GM12878 (cell line): ENCODE data around the gene HES2. TPM values are rescaled to one million over a fixed set of nuclear protein-coding genes. Genes with fewer than 3 reads are reported as not detected.

Experiments used
- ATAC-seq: fragments of 200-7000 bp; cut with Tn5 transposase; 3 replicates; pipeline ENCODE4 v1.9.1; 2020; ENCODE audit warnings: mild to moderate bottlenecking, moderate library complexity
- BruUV-seq: library from RNA; stranded (reverse); fragments of 400-500 nt; replicated peaks from 2 replicates; lab custom pipeline; 2021; lab: Mats Ljungman, UMichigan
- CTCF ChIA-PET: fragments of 300-600 bp; sonication (Branson Sonifier 250); formaldehyde crosslinking; extraction: SDS; loops from one replicate; lab custom pipeline; 2021; ENCODE audit warnings: inconsistent platforms; lab: Yijun Ruan, JAX
- POLR2A ChIA-PET: fragments of 350-600 bp; formaldehyde crosslinking; extraction: SDS; loops from one replicate; lab custom pipeline; 2021; ENCODE audit warnings: inconsistent platforms; lab: Charles Lee
- RAD21 ChIA-PET: fragments of 300-600 bp; sonication (Branson Sonifier 250); formaldehyde crosslinking; loops from one replicate; lab custom pipeline; 2023; ENCODE audit warnings: antibody characterized with exemption; ENCODE audit not compliant: unreplicated experiment; lab: Charles Lee
- SMC1A ChIA-PET: fragments of 300-600 bp; sonication (Branson Sonifier 250); formaldehyde crosslinking; loops from one replicate; lab custom pipeline; 2023; ENCODE audit not compliant: unreplicated experiment, uncharacterized antibody; lab: Charles Lee
- DNase-seq: peaks from one replicate; pipeline ENCODE4 v3.0.0-alpha.2; 2011; ENCODE audit warnings: low read depth, low spot score
- FAIRE-seq: peaks from 3 replicates; lab custom pipeline; 2011; peaks lifted over from hg19 to GRCh38; lab: Jason Lieb, UNC
- H2AFZ ChIP-seq: 2 replicates; pipeline ENCODE4 v1.6.0; 2011; ENCODE audit warnings: low read depth, low read length, control low read depth; ENCODE audit not compliant: control insufficient read depth
- H3K27ac ChIP-seq: 2 replicates; pipeline ENCODE4 v1.5.1; 2011; ENCODE audit warnings: control low read depth; ENCODE audit not compliant: control insufficient read depth, insufficient read depth
- H3K27me3 ChIP-seq, 2 experiments: replicated peaks in 1 of 2; 2 replicates each; pipeline versions ENCODE4 v1.6.0 to v1.6.1; 2011; ENCODE audit warnings: low read length in 1 of 2; ENCODE audit not compliant: control insufficient read depth in 2 of 2, insufficient read depth in 2 of 2
- H3K36me3 ChIP-seq, 2 experiments: 2 replicates each; pipeline ENCODE4 v1.5.1; 2011; ENCODE audit warnings: low read length in 1 of 2; ENCODE audit not compliant: control insufficient read depth in 2 of 2, insufficient read depth in 2 of 2
- H3K4me1 ChIP-seq: 2 replicates; pipeline ENCODE4 v1.6.1; 2011; ENCODE audit warnings: mild to moderate bottlenecking, low read length, moderate library complexity, mixed read lengths; ENCODE audit not compliant: control insufficient read depth, insufficient read depth
- H3K4me2 ChIP-seq: 2 replicates; pipeline ENCODE4 v1.6.0; 2011; ENCODE audit warnings: control low read depth; ENCODE audit not compliant: control insufficient read depth, insufficient read depth
- H3K4me3 ChIP-seq: fragments of 200-600 bp; sonication (generic); 2 replicates; pipeline ENCODE4 v1.5.1; 2016
- H3K79me2 ChIP-seq: 2 replicates; pipeline ENCODE4 v1.6.0; 2011; ENCODE audit warnings: low read length; ENCODE audit not compliant: control insufficient read depth, insufficient read depth
- H3K9ac ChIP-seq: 2 replicates; pipeline ENCODE4 v1.8.0; 2011; ENCODE audit warnings: low read length, control low read depth, mixed read lengths; ENCODE audit not compliant: control insufficient read depth, insufficient read depth
- H3K9me3 ChIP-seq: replicated peaks from 3 replicates; pipeline ENCODE4 v1.5.1; 2011; ENCODE audit warnings: mild to moderate bottlenecking, low read length; ENCODE audit not compliant: control insufficient read depth, insufficient read depth
- H4K20me1 ChIP-seq: 2 replicates; pipeline ENCODE4 v1.6.0; 2011; ENCODE audit not compliant: control insufficient read depth, insufficient read depth
- EGR1 ChIP-seq, 2 experiments: IDR thresholded peaks; 1 replicate in 1 of 2; 2 replicates in 1 of 2; pipeline ENCODE4 v1.6.1; 2011 to 2012; ENCODE audit warnings: low read depth in 2 of 2, low read length in 2 of 2, borderline replicate concordance in 1 of 2, mild to moderate bottlenecking in 1 of 2, moderate library complexity in 1 of 2
- ESRRA ChIP-seq: IDR thresholded peaks from 2 replicates; pipeline ENCODE4 v1.6.1; 2012; ENCODE audit warnings: mild to moderate bottlenecking, low read length, improper control_type of control experiment
- GABPA ChIP-seq: IDR thresholded peaks from 2 replicates; pipeline ENCODE4 v1.6.1; 2014; ENCODE audit warnings: antibody characterized with exemption, low read depth, mild to moderate bottlenecking, inconsistent platforms
- MXI1 ChIP-seq: fragments of 150-350 bp; IDR thresholded peaks from 2 replicates; pipeline ENCODE4 v1.6.1; 2011; ENCODE audit warnings: low read depth, mild to moderate bottlenecking, inconsistent platforms, low read length, improper control_type of control experiment
- POLR2AphosphoS5 ChIP-seq: IDR thresholded peaks from 2 replicates; pipeline ENCODE4 v1.6.1; 2011; ENCODE audit warnings: mild to moderate bottlenecking, low read length, inconsistent platforms
- RCOR1 ChIP-seq: conservative IDR thresholded peaks from 2 replicates; pipeline ENCODE4 v1.6.1; 2012; ENCODE audit warnings: low read depth, low read length, improper control_type of control experiment
- STAT1 ChIP-seq: fragments of 450-650 bp; conservative IDR thresholded peaks from 2 replicates; pipeline ENCODE4 v1.6.1; 2014; ENCODE audit warnings: antibody characterized with exemption, mild to moderate bottlenecking
- STAT3 ChIP-seq: IDR thresholded peaks from 2 replicates; pipeline ENCODE4 v1.6.1; 2011; ENCODE audit warnings: low read depth, low read length, improper control_type of control experiment
- WGBS: methylation state at CpG from one replicate; pipeline ENCODE4 v1.1.6; 2016; ENCODE audit warnings: low lambda C conversion rate; ENCODE audit not compliant: insufficient replicate concordance, insufficient coverage; ENCODE audit errors: missing lambda C conversion rate; 5-methylcytosine and 5-hydroxymethylcytosine counted together
- in situ Hi-C: fragments of 300-500 bp; cut with MboI; formaldehyde crosslinking; loops from 9 replicates; pipeline ENCODE4 v1.14.3; 2018; ENCODE audit warnings: mixed read lengths
- intact Hi-C: fragments of 100-400 bp; cut with micrococcal nuclease; formaldehyde crosslinking; loops from one replicate; pipeline ENCODE4 v1.14.2; 2022; ENCODE audit not compliant: unreplicated experiment
- polyA plus RNA-seq, 11 experiments: library from polyadenylated mRNA; depleted of rRNA in 4 of 11; unstranded in 6 of 11; stranded (reverse) in 5 of 11; fragments of >200 nt; fragmentation: Nextera tagmentation in 4 of 11; fragmentation: Illumina TruSeq in 1 of 11; extraction: Ambion mirVana in 4 of 11; extraction: Trizol in 1 of 11; gene quantifications; 1 replicate in 1 of 11; 2 replicates in 10 of 11; pipeline versions ENCODE4 v1.2.1 to v1.2.3, GENCODE V29; 2011 to 2016; ENCODE audit warnings: inconsistent platforms in 2 of 11, missing spikeins in 2 of 11, low read depth in 1 of 11
- total RNA-seq, 4 experiments: library from RNA; depleted of rRNA in 3 of 4; stranded (reverse); fragments of >200 nt in 3 of 4; fragmentation: Illumina TruSeq in 1 of 4; extraction: Trizol in 1 of 4; gene quantifications; 2 replicates each; pipeline versions ENCODE4 v1.2.1 to v1.2.3, GENCODE V29; 2013 to 2021
- TF ChIP-seq, protein P1 (sequence below): IDR thresholded peaks from 2 replicates; pipeline ENCODE4 v1.6.1; 2011; ENCODE audit warnings: low read depth, mild to moderate bottlenecking, low read length, moderate library complexity, borderline replicate concordance; ENCODE audit errors: extremely low read depth
- TF ChIP-seq, protein P2 (sequence below): fragments of 450-650 bp; conservative IDR thresholded peaks from 2 replicates; pipeline ENCODE4 v1.6.1; 2017; ENCODE audit warnings: mild to moderate bottlenecking, moderate library complexity
- TF ChIP-seq, protein P3 (sequence below): fragments of 450-650 bp; IDR thresholded peaks from 2 replicates; pipeline ENCODE4 v1.6.1; 2017; ENCODE audit warnings: mild to moderate bottlenecking, low read depth, inconsistent platforms; ENCODE audit not compliant: poor library complexity, severe bottlenecking
- TF ChIP-seq, protein P4 (sequence below): fragments of 150-350 bp; IDR thresholded peaks from 2 replicates; pipeline ENCODE4 v1.6.1; 2014; ENCODE audit warnings: mild to moderate bottlenecking, low read depth, low read length

HES2 gene
- total and polyA plus RNA-seq, 10 of the 15 experiments (the other 5 are each of a cell fraction or from before 2014, with no cell fraction given): 0.13 to 2.0 (median 0.26) TPM

DNA sequence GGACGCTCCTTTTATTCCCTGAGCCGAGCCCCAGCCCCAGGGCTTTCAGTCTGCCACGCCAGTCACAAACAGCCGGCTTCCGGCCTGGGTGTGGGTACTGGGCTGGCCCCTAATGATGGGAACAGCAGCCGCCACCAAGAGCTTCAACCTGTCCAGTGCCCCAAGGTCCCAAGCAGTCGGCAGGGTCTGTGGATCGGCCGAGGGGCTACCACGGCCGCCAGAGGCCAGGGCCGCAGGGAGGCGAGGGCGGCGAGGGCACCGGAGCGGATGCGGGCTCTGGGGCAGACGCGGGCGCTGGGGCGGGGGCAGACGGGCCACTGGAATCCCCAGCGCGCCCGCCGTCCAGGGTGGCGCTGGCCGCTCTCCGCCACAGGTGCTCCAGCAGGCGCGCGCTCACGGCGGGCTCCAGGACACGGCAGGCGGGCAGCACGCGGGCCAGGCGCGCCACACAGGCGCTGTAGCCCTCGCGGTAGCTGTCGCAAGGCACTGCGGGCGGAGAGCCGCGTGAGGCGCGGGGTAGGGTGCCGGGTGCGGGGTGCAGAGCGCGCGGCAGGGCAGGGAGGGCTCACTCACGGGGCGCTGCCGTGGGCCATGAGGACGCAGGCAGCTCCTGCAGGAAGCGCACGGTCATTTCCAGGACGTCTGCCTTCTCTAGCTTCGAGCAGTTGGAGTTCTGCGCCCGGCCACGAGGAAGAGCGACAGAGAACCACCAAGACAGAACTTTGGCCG, 887 bp downstream of the HES2 start:
- H3K36me3 ChIP-seq: no peaks in the 10 kb centered on the region
- H2AFZ ChIP-seq: no peak overlapping the region
- no peak overlapping the region for H3K9ac ChIP-seq
- no peak overlapping the region for H3K4me3 ChIP-seq
- no peaks in the 10 kb centered on the region; the same call in 1 of the 2 replicates for H4K20me1 ChIP-seq
- no TSS peak for BruUV-seq
- WGBS: 50% methylated on average over 64 of the region's 69 CpGs
- ChIA-PET RAD21 (no interaction called here), SMC1A (interaction anchor here (1.6 kb wide), 1 partner anchor 19 kb away, joined by 3 read pairs; no protein-coding TSS in a partner anchor), POLR2A (no interaction called here), CTCF (interaction anchor here (10.9 kb wide), 1 partner anchor 22 kb away, joined by 137 read pairs; no protein-coding TSS in a partner anchor)
- no peak for DNase-seq
- intact Hi-C loops (no loop called here), in situ Hi-C loops (no loop called here)
- no peak for ATAC-seq
- H3K27ac ChIP-seq: no peak overlapping the region
- H3K4me1 ChIP-seq: peaks cover 16% of the 10 kb centered on the region
- H3K9me3 ChIP-seq: no peaks in the 10 kb centered on the region
- no peaks in the 10 kb centered on the region for H3K79me2 ChIP-seq
- H3K27me3 ChIP-seq: peaks cover 10 to 15% of the 10 kb centered on the region in 2 experiments; a peak in 3 of 4 replicates
- FAIRE-seq: no peak
- no peak overlapping the region for H3K4me2 ChIP-seq
- TF ChIP-seq, protein P1, sequence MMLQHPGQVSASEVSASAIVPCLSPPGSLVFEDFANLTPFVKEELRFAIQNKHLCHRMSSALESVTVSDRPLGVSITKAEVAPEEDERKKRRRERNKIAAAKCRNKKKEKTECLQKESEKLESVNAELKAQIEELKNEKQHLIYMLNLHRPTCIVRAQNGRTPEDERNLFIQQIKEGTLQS: no peak
- TF ChIP-seq POLR2AphosphoS5 (no peak), EGR1 (IDR thresholded peaks at IDR 0.05; ENCODE audit: borderline replicate concordance in 1 of 2, low read depth in 2 of 2, low read length in 2 of 2) (no peak), STAT1 (no peak), RCOR1 (no peak), GABPA (no peak), ESRRA (no peak), MXI1 (no peak), STAT3 (no peak)
- TF ChIP-seq, protein P2, sequence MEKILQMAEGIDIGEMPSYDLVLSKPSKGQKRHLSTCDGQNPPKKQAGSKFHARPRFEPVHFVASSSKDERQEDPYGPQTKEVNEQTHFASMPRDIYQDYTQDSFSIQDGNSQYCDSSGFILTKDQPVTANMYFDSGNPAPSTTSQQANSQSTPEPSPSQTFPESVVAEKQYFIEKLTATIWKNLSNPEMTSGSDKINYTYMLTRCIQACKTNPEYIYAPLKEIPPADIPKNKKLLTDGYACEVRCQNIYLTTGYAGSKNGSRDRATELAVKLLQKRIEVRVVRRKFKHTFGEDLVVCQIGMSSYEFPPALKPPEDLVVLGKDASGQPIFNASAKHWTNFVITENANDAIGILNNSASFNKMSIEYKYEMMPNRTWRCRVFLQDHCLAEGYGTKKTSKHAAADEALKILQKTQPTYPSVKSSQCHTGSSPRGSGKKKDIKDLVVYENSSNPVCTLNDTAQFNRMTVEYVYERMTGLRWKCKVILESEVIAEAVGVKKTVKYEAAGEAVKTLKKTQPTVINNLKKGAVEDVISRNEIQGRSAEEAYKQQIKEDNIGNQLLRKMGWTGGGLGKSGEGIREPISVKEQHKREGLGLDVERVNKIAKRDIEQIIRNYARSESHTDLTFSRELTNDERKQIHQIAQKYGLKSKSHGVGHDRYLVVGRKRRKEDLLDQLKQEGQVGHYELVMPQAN: no peak
- TF ChIP-seq, protein P3, sequence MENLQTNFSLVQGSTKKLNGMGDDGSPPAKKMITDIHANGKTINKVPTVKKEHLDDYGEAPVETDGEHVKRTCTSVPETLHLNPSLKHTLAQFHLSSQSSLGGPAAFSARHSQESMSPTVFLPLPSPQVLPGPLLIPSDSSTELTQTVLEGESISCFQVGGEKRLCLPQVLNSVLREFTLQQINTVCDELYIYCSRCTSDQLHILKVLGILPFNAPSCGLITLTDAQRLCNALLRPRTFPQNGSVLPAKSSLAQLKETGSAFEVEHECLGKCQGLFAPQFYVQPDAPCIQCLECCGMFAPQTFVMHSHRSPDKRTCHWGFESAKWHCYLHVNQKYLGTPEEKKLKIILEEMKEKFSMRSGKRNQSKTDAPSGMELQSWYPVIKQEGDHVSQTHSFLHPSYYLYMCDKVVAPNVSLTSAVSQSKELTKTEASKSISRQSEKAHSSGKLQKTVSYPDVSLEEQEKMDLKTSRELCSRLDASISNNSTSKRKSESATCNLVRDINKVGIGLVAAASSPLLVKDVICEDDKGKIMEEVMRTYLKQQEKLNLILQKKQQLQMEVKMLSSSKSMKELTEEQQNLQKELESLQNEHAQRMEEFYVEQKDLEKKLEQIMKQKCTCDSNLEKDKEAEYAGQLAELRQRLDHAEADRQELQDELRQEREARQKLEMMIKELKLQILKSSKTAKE: no peak
- TF ChIP-seq, protein P4, sequence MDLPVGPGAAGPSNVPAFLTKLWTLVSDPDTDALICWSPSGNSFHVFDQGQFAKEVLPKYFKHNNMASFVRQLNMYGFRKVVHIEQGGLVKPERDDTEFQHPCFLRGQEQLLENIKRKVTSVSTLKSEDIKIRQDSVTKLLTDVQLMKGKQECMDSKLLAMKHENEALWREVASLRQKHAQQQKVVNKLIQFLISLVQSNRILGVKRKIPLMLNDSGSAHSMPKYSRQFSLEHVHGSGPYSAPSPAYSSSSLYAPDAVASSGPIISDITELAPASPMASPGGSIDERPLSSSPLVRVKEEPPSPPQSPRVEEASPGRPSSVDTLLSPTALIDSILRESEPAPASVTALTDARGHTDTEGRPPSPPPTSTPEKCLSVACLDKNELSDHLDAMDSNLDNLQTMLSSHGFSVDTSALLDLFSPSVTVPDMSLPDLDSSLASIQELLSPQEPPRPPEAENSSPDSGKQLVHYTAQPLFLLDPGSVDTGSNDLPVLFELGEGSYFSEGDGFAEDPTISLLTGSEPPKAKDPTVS: no peak
